GM23338 (cell line): Measurements from ENCODE around the gene MYOM3. TPM values are rescaled to one million over a fixed set of nuclear protein-coding genes. Genes with fewer than 3 reads are reported as not detected.

Source experiments
- ATAC-seq: fragments of 200-7000 bp; cut with Tn5 transposase; 3 replicates; pipeline ENCODE4 v1.9.1; 2020
- DNase-seq: peaks from one replicate; pipeline ENCODE4 v3.0.0-alpha.2; 2015; ENCODE audit warnings: low spot score
- H2AFZ ChIP-seq: fragments of 200-600 bp; sonication (generic); 2 replicates; pipeline ENCODE4 v1.8.0; 2016; ENCODE audit warnings: antibody characterized with exemption, mild to moderate bottlenecking, moderate library complexity
- H3F3A ChIP-seq: fragments of 200-600 bp; sonication (generic); replicated peaks from 2 replicates; pipeline ENCODE4 v1.8.0; 2017; ENCODE audit warnings: antibody characterized with exemption, mixed run types, low read depth
- H3K27ac ChIP-seq: fragments of 200-600 bp; sonication (generic); 2 replicates; pipeline ENCODE4 v1.6.1; 2016; ENCODE audit warnings: low read depth
- H3K27me3 ChIP-seq: fragments of 200-600 bp; sonication (generic); 2 replicates; pipeline ENCODE4 v1.8.0; 2016; ENCODE audit warnings: mild to moderate bottlenecking, mixed run types, moderate library complexity; ENCODE audit not compliant: insufficient read depth
- H3K36me3 ChIP-seq: fragments of 200-600 bp; sonication (generic); 2 replicates; pipeline ENCODE4 v1.8.0; 2016; ENCODE audit warnings: mild to moderate bottlenecking; ENCODE audit not compliant: insufficient read depth
- H3K4me1 ChIP-seq: fragments of 200-600 bp; sonication (generic); 2 replicates; pipeline ENCODE4 v1.8.0; 2016; ENCODE audit warnings: mild to moderate bottlenecking, moderate library complexity; ENCODE audit not compliant: insufficient read depth
- H3K4me2 ChIP-seq: fragments of 200-600 bp; sonication (generic); 2 replicates; pipeline ENCODE4 v1.7.1; 2017; ENCODE audit warnings: mixed run types
- H3K4me3 ChIP-seq: fragments of 200-600 bp; sonication (generic); 2 replicates; pipeline ENCODE4 v1.6.1; 2016; ENCODE audit warnings: mixed run types
- H3K79me2 ChIP-seq: fragments of 200-600 bp; sonication (generic); replicated peaks from 2 replicates; pipeline ENCODE4 v1.8.0; 2017; ENCODE audit warnings: mild to moderate bottlenecking; ENCODE audit not compliant: insufficient read depth
- H3K9me2 ChIP-seq: fragments of 200-600 bp; sonication (generic); 2 replicates; pipeline ENCODE4 v1.8.0; 2017; ENCODE audit not compliant: insufficient read depth
- H4K20me1 ChIP-seq: fragments of 200-600 bp; sonication (generic); replicated peaks from 2 replicates; pipeline ENCODE4 v1.8.0; 2017; ENCODE audit warnings: mild to moderate bottlenecking; ENCODE audit not compliant: insufficient read depth
- H3K27ac Mint-ChIP-seq: 2 replicates; pipeline ENCODE4 v1.8.0; 2020; ENCODE audit warnings: inconsistent platforms, mild to moderate bottlenecking, moderate library complexity, mixed read lengths
- H3K27me3 Mint-ChIP-seq: 3 replicates; pipeline ENCODE4 v1.8.0; 2022; ENCODE audit warnings: low read depth, mild to moderate bottlenecking, moderate library complexity, mixed read lengths, inconsistent platforms; ENCODE audit not compliant: insufficient read depth, poor library complexity
- H3K36me3 Mint-ChIP-seq: 3 replicates; pipeline ENCODE4 v1.8.0; 2021; ENCODE audit warnings: low read depth, mild to moderate bottlenecking, inconsistent platforms, moderate library complexity, mixed read lengths
- H3K4me1 Mint-ChIP-seq: 3 replicates; pipeline ENCODE4 v1.8.0; 2020; ENCODE audit warnings: mild to moderate bottlenecking, inconsistent platforms, mixed read lengths
- H3K4me3 Mint-ChIP-seq: 3 replicates; pipeline ENCODE4 v1.8.0; 2021; ENCODE audit warnings: moderate library complexity, mild to moderate bottlenecking, inconsistent platforms, mixed read lengths
- H3K9me3 Mint-ChIP-seq: 3 replicates; pipeline ENCODE4 v1.8.0; 2020; ENCODE audit warnings: moderate library complexity, mild to moderate bottlenecking, inconsistent platforms, mixed read lengths
- CREB1 ChIP-seq: fragments of 250-450 bp; sonication (Bioruptor Pico); IDR thresholded peaks from 2 replicates; pipeline ENCODE4 v1.5.0; 2020; ENCODE audit warnings: low read depth, mild to moderate bottlenecking, moderate library complexity
- EZH2 ChIP-seq: fragments of 200-600 bp; sonication (generic); IDR thresholded peaks from one replicate; pipeline ENCODE4 v1.8.0; 2017; ENCODE audit warnings: antibody characterized with exemption, mild to moderate bottlenecking, low read depth; ENCODE audit not compliant: unreplicated experiment
- EZH2phosphoT487 ChIP-seq: fragments of 200-600 bp; sonication (generic); IDR thresholded peaks from one replicate; pipeline ENCODE4 v1.8.1; 2018; ENCODE audit warnings: antibody characterized with exemption; ENCODE audit not compliant: unreplicated experiment
- NANOG ChIP-seq: IDR thresholded peaks from 2 replicates; pipeline ENCODE4 v1.6.1; 2016; ENCODE audit warnings: antibody characterized with exemption, borderline replicate concordance
- ZNF331 ChIP-seq: fragments of 250-450 bp; sonication (Bioruptor Pico); IDR thresholded peaks from 2 replicates; pipeline ENCODE4 v1.5.0; 2020; ENCODE audit warnings: low read depth, mild to moderate bottlenecking, moderate library complexity
- polyA plus RNA-seq: library from polyadenylated mRNA; unstranded; fragments of >200 nt; fragmentation: Nextera tagmentation; extraction: Ambion mirVana; gene quantifications from 2 replicates; pipeline ENCODE4 v1.2.1, GENCODE V29; 2016
- total RNA-seq: library from RNA; depleted of rRNA; stranded (reverse); fragments of >200 nt; shearing (Covaris generic); gene quantifications from 2 replicates; pipeline ENCODE4 v1.2.3, GENCODE V29; 2014
- TF ChIP-seq, protein P1 (sequence below): IDR thresholded peaks from one replicate; pipeline ENCODE4 v1.6.1; 2018; ENCODE audit warnings: antibody characterized with exemption; ENCODE audit not compliant: unreplicated experiment
- TF ChIP-seq, protein P2 (sequence below): fragments of 250-450 bp; sonication (Bioruptor Pico); IDR thresholded peaks from 2 replicates; pipeline ENCODE4 v1.5.0; 2020; ENCODE audit warnings: mild to moderate bottlenecking, moderate library complexity
- TF ChIP-seq, protein P3 (sequence below): IDR thresholded peaks from 2 replicates; pipeline ENCODE4 v1.6.1; 2016; ENCODE audit warnings: antibody characterized with exemption
- TF ChIP-seq, protein P4 (sequence below), 2 experiments: fragments of 200-600 bp in 1 of 2; sonication (generic) in 1 of 2; conservative IDR thresholded peaks; 2 replicates each; pipeline versions ENCODE4 v1.5.1 to v1.6.1; 2016 to 2017; ENCODE audit warnings: antibody characterized with exemption in 2 of 2, low read depth in 2 of 2, mild to moderate bottlenecking in 2 of 2, moderate library complexity in 1 of 2

Gene MYOM3
- total and polyA plus RNA-seq, 2 experiments from 2014 or later = not detected

DNA sequence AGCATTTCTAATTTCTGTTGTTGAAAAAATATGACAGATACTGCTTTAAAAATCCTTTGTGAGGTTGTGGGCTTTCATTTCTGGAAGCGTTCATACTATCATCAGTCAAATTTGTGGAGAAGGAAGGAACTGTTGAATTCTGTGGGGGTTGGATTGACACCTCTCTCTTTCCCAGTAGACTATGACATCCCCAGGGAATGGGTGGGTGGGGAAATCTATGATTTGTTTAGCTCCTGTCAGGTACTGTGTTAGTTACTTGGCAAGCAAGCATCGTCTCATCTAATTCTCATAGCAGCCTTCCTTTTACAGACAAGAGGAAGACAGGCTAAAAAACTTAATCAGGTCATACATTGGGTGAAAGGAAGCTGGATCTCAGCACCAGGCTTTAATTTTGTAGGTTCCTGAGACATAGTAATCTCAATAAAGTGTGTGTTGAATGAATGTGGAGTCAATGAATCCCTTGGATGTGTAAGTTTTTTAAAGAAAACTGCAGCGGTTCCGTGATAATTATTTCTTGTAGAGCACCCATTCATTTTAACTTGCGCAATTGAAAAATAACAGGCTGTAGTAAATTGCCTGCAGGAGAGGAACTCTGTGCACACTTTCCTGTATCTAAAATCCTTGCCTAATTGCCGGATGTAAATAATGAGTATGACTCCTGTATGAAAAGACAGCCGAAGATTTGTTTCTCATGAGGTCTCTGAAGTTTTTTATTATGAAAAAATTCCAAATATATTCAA lies 60.6 kb downstream of the MYOM3 start:
- Histone ChIP-seq H3F3A (no peaks in the 10 kb centered on the region), H3K79me2 (no peaks in the 10 kb centered on the region), H4K20me1 (no peaks in the 10 kb centered on the region), H3K36me3 (no peaks in the 10 kb centered on the region), H3K4me1 (no peaks in the 10 kb centered on the region), H3K9me2 (no peaks in the 10 kb centered on the region), H3K27me3 (no peaks in the 10 kb centered on the region), H3K4me3 (no peak overlapping the region), H3K4me2 (no peak overlapping the region), H3K27ac (no peak overlapping the region), H2AFZ (no peak overlapping the region)
- Mint-ChIP-seq H3K27ac (no peak overlapping the region), H3K4me3 (no peak overlapping the region), H3K9me3 (no peaks in the 10 kb centered on the region), H3K4me1 (no peaks in the 10 kb centered on the region), H3K27me3 (peaks cover 4% of the 10 kb centered on the region), H3K36me3 (no peaks in the 10 kb centered on the region)
- TF ChIP-seq, protein P1, sequence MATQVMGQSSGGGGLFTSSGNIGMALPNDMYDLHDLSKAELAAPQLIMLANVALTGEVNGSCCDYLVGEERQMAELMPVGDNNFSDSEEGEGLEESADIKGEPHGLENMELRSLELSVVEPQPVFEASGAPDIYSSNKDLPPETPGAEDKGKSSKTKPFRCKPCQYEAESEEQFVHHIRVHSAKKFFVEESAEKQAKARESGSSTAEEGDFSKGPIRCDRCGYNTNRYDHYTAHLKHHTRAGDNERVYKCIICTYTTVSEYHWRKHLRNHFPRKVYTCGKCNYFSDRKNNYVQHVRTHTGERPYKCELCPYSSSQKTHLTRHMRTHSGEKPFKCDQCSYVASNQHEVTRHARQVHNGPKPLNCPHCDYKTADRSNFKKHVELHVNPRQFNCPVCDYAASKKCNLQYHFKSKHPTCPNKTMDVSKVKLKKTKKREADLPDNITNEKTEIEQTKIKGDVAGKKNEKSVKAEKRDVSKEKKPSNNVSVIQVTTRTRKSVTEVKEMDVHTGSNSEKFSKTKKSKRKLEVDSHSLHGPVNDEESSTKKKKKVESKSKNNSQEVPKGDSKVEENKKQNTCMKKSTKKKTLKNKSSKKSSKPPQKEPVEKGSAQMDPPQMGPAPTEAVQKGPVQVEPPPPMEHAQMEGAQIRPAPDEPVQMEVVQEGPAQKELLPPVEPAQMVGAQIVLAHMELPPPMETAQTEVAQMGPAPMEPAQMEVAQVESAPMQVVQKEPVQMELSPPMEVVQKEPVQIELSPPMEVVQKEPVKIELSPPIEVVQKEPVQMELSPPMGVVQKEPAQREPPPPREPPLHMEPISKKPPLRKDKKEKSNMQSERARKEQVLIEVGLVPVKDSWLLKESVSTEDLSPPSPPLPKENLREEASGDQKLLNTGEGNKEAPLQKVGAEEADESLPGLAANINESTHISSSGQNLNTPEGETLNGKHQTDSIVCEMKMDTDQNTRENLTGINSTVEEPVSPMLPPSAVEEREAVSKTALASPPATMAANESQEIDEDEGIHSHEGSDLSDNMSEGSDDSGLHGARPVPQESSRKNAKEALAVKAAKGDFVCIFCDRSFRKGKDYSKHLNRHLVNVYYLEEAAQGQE = no peak
- no peak for TF ChIP-seq CREB1 (CRISPR knock-in tag)
- no peak for TF ChIP-seq NANOG
- TF ChIP-seq EZH2 = no peak
- TF ChIP-seq, protein P2, sequence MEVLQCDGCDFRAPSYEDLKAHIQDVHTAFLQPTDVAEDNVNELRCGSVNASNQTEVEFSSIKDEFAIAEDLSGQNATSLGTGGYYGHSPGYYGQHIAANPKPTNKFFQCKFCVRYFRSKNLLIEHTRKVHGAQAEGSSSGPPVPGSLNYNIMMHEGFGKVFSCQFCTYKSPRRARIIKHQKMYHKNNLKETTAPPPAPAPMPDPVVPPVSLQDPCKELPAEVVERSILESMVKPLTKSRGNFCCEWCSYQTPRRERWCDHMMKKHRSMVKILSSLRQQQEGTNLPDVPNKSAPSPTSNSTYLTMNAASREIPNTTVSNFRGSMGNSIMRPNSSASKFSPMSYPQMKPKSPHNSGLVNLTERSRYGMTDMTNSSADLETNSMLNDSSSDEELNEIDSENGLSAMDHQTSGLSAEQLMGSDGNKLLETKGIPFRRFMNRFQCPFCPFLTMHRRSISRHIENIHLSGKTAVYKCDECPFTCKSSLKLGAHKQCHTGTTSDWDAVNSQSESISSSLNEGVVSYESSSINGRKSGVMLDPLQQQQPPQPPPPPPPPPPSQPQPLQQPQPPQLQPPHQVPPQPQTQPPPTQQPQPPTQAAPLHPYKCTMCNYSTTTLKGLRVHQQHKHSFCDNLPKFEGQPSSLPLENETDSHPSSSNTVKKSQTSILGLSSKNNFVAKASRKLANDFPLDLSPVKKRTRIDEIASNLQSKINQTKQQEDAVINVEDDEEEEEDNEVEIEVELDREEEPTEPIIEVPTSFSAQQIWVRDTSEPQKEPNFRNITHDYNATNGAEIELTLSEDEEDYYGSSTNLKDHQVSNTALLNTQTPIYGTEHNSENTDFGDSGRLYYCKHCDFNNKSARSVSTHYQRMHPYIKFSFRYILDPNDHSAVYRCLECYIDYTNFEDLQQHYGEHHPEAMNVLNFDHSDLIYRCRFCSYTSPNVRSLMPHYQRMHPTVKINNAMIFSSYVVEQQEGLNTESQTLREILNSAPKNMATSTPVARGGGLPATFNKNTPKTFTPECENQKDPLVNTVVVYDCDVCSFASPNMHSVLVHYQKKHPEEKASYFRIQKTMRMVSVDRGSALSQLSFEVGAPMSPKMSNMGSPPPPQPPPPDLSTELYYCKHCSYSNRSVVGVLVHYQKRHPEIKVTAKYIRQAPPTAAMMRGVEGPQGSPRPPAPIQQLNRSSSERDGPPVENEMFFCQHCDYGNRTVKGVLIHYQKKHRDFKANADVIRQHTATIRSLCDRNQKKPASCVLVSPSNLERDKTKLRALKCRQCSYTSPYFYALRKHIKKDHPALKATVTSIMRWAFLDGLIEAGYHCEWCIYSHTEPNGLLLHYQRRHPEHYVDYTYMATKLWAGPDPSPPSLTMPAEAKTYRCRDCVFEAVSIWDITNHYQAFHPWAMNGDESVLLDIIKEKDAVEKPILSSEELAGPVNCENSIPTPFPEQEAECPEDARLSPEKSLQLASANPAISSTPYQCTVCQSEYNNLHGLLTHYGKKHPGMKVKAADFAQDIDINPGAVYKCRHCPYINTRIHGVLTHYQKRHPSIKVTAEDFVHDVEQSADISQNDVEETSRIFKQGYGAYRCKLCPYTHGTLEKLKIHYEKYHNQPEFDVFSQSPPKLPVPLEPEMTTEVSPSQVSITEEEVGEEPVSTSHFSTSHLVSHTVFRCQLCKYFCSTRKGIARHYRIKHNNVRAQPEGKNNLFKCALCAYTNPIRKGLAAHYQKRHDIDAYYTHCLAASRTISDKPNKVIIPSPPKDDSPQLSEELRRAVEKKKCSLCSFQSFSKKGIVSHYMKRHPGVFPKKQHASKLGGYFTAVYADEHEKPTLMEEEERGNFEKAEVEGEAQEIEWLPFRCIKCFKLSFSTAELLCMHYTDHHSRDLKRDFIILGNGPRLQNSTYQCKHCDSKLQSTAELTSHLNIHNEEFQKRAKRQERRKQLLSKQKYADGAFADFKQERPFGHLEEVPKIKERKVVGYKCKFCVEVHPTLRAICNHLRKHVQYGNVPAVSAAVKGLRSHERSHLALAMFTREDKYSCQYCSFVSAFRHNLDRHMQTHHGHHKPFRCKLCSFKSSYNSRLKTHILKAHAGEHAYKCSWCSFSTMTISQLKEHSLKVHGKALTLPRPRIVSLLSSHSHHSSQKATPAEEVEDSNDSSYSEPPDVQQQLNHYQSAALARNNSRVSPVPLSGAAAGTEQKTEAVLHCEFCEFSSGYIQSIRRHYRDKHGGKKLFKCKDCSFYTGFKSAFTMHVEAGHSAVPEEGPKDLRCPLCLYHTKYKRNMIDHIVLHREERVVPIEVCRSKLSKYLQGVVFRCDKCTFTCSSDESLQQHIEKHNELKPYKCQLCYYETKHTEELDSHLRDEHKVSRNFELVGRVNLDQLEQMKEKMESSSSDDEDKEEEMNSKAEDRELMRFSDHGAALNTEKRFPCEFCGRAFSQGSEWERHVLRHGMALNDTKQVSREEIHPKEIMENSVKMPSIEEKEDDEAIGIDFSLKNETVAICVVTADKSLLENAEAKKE = no peak
- no peak for TF ChIP-seq ZNF331 (CRISPR knock-in tag)
- TF ChIP-seq, protein P3, sequence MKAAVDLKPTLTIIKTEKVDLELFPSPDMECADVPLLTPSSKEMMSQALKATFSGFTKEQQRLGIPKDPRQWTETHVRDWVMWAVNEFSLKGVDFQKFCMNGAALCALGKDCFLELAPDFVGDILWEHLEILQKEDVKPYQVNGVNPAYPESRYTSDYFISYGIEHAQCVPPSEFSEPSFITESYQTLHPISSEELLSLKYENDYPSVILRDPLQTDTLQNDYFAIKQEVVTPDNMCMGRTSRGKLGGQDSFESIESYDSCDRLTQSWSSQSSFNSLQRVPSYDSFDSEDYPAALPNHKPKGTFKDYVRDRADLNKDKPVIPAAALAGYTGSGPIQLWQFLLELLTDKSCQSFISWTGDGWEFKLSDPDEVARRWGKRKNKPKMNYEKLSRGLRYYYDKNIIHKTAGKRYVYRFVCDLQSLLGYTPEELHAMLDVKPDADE = no peak
- TF ChIP-seq, protein P4, sequence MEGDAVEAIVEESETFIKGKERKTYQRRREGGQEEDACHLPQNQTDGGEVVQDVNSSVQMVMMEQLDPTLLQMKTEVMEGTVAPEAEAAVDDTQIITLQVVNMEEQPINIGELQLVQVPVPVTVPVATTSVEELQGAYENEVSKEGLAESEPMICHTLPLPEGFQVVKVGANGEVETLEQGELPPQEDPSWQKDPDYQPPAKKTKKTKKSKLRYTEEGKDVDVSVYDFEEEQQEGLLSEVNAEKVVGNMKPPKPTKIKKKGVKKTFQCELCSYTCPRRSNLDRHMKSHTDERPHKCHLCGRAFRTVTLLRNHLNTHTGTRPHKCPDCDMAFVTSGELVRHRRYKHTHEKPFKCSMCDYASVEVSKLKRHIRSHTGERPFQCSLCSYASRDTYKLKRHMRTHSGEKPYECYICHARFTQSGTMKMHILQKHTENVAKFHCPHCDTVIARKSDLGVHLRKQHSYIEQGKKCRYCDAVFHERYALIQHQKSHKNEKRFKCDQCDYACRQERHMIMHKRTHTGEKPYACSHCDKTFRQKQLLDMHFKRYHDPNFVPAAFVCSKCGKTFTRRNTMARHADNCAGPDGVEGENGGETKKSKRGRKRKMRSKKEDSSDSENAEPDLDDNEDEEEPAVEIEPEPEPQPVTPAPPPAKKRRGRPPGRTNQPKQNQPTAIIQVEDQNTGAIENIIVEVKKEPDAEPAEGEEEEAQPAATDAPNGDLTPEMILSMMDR (conservative IDR thresholded peaks at IDR 0.05; ENCODE audit: low read depth in 2 of 2) = no peak
- no peak for TF ChIP-seq EZH2phosphoT487
- ATAC-seq (no peak), DNase-seq (no peak)
